Umbilical cord (tissue), 2 donors: ENCODE data around the gene NEBL. TPM values are rescaled to one million over a fixed set of nuclear protein-coding genes. Genes with fewer than 3 reads are reported as not detected.
A peak's percentile ranks its signal among the peaks of the same experiment; 100 is the strongest.
"Not testable (repeated sequence)": the region's sequence is repeated elsewhere in the genome, so short reads cannot be mapped to it uniquely, and the experiment has no call there.

Experiments used
- DNase-seq: peaks from one replicate; pipeline ENCODE4 v3.0.0-alpha.2; 2015; ENCODE audit warnings: low spot score
- total RNA-seq: library from RNA; depleted of rRNA; stranded (reverse); fragments of >200 nt; gene quantifications from one replicate; pipeline ENCODE4 v1.2.3, GENCODE V29; 2014; ENCODE audit warnings: low replicate concordance; ENCODE audit not compliant: insufficient read depth

The NEBL gene
- total RNA-seq, result 30.6 TPM

- peak; percentile 82 for DNase-seq
These were observed at the start of gene NEBL for GRCh38 chr10:20897146-20897825. Gene NEBL (minus strand): TSS chr10:20897311. CDS start chr10:20897205, 106 bp downstream.

- DNase-seq, result no peak
These were observed 48.6 kb upstream of the NEBL start for GRCh38 chr10:20945546-20946332.

GRCh38 chr10:20944789-20945502 lies 47.8 kb upstream of the NEBL start:
- DNase-seq, result no peak

- DNase-seq, result not testable (repeated sequence)
These were observed 42.3 kb upstream of the NEBL start for GRCh38 chr10:20939414-20939813.

DNA sequence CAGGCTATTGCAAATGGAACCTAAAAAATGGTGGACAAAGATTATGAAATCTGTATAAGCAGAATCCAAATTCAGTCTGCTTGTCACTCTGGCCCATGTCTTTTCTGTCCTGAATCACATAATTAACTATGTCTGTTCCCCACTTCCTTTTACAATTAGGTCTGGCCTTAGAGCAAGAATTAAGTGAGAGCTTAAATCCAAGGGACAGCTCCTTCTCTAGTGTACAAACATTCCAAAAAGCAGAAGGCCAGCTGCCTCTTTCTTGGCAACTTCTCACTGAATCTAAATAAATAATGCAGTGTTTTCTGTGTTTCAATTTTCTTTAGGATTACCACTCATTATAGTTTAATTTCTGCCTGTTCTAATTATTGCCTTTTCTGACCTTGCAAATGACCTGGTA lies 39.3 kb upstream of the NEBL start:
- DNase-seq, result no peak

DNA sequence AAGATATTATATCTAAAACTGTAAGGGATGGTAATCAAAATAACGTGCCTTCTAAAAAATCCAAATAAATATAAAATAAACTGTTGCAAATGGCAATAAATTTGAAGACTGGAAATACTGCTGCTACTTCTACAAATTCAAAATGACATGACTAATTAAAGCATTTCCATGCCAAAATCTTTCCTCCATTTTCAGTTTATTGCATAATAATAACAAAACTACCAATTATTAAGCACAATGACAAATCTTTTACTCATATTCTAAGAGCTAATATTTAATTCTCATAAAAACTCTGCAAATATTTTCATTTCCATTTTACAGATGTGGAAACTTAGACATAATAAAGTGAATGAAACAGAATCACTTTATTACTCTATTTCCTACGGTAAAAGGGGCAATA lies 38.8 kb upstream of the NEBL start:
- no peak for DNase-seq

DNA sequence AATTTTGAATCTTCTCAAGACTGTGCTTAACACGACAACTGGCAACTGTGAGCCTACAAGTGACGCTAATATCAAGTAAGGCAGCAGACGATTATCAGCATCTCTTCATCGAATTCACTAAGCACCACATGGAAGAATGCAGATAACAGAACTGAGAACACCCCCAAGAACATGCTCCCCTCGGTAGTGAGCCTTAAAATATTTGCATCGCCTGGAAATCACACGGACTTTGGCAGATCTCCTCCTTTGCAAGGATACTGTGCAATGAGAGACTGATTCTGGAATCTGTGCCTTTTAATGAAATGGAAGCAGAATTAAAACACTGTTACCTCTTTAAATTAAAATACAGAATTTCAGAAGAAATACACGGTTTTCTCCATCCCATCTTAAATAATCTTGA lies 38.2 kb upstream of the NEBL start:
- no peak for DNase-seq

GRCh38 chr10:20933705-20934104 lies 36.6 kb upstream of the NEBL start:
- no peak for DNase-seq

GRCh38 chr10:20932606-20933126 lies 35.6 kb upstream of the NEBL start:
- no peak for DNase-seq

DNA sequence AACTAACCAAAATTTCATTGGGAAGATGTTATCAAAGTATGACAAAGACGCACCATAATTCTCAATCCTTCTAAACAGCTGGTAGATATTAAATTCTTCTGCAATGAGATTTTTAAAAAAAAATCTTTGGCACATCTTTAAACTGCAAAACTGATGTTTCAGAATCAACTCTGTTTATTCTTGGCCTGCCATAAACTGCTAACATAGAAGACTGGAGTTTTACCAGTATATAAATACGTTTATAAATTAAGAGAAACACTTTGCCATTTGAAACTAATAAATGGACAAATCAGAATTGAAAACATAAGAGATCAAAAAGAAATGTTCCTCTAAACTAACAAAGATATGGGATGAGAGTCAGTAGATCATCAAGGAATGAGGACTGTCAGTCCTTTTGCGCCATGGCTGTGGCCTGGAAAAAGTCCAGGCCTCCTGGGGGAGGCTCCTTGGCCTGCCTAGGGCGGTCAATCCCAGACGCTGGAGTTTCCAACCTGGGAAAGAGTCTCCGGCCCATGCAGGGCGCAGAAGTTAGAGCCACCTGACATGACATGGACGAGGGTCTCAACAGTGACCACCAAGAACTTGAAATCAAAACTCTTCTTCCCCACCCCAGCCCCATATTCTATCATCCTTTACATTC lies 34.2 kb upstream of the NEBL start:
- no peak for DNase-seq

DNA sequence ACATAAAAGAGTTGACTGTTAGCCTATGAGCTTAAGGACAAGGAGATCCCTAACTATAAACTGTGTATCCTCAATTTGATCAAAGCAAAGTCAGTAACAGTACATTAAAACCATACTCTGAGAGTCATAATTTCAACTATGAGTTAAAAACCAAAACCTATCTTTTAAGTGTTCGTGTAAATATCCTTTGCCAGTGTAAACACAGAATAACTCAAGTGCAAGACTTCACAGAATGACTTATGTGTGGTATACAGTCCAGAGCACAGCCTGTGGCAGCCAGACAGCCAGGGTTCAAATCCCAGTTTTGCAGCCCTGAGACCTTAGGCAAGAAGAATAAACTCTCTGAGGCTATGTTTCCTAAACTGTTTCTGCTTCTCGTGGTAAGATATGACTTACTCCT lies 30.3 kb upstream of the NEBL start:
- DNase-seq, result no peak

DNA sequence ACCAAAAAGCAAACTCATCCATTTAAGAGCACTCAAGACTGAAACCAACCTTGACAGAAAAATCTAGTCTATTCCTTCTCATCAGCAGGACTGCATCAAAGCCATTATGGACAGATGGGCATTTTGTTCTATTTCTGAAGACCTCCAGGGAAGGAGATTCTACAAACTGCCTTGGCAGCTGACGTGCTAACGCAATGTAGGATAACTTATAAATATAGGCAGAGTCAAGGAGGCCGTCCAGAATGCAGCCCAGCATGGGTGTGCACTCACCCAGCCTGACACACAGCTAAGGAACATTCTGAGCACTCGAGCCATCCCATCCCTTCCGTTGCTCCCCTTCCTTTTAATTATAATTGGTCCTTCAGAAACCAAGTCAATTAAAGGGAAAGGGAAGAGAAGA lies 25.3 kb upstream of the NEBL start:
- DNase-seq, result no peak

DNA sequence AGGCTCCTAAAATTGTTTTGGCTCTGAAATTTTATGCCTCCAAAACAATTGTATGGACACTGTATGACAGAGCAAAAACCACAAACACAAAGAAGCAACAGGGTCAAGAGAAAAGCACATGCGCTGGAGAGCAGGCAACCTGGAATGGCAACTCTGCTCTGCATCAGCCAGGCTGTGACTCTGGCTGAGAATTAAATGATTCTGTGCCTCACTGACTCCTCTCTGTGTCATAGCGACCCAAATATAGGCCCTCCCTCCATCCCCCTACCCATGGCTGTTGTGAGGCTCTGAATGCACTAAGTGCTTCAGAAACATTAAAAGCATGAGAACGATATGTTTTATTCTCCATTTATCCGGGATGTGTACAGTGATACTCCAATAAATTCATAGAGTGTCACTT lies 24.9 kb upstream of the NEBL start:
- DNase-seq, result no peak

DNA sequence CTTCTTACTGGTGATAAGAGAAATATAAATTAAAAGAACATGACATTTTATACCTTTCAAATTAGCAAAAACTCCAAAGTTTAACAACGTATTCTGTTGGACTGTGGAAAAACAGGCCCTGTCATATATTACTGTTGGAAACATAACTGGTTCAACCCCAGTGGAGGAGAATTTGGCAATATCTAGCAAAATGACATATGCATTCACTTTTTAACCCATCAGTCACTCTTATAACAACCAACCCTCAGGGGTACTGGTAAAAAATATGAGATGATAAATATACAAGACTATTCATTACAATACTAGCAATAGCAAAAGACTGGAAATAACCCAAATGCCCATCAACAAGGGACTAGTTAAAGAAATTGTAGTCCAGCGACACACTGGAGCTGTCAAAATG lies 22.9 kb upstream of the NEBL start:
- no peak for DNase-seq

DNA sequence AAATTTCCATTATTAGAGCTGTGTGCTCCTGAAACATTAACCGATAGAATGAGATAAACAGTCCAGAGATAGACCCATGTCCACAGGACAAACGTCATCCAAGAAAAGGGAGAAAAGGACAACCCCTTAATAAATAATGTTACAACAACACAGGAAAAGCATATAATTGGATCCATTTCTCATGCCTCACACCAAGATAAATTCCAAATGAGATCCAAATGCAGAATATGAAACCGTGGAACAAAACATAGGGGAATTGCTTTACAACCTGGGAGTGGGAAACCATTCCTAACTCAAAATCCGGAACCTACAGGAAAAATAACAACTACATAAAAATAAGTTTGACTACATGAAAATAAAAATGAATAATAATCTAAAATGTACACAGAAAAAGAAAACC lies 22.4 kb upstream of the NEBL start:
- no peak for DNase-seq

DNA sequence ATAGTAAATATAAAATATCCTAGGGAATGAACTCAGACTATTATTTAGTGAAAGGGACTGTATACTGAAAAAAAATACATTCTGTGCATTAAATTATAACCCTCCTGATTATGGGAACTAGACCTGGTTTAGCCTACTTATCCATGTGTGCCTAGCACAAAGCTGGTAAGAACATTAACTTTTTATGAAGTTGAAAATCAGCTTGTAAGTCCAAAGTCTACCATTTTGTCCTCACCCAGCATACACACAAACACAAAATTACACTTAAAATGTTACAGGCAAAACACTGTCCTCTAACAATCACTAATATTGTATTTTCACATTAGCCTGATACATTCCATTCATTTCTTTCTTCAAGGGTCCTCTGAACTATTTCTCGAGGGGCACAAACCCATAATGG lies 19.9 kb upstream of the NEBL start:
- no peak for DNase-seq

DNA sequence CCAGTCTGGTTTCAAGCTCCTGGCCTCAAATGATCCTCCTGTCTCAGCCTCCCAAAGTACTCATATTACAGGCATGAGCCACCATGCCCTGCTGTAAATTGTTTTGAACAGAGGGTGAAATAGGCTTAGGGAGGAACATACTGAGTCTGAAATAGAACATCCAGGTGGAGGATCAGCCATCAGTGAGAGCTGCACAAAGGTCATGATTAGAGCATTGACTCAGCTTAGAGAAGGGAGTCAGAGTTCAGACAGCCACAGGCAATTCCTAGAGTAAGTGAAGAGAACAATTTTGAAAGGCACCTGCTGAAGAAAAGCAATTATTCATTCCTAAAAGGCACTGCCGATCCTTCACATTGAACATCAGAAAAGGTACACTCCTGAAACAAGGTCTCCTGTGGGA lies 15.9 kb upstream of the NEBL start:
- no peak for DNase-seq

DNA sequence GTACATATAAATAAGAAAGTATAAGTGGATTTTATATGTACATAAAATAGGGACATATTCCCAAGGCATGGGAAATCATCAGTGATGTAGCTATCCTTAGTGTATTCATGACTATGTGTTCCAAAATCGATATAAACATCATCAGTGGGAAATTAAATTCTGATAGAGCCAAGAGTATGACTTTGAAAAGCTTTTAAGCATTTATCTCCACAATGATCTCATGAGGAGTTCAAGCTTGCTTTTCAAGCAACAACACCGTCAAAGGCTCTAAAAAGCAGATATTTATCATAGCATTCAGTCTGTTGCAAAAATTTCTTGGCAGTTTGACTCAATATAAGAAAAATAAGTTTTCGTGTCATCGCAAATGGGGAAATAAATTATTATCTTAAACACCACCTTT lies 14.5 kb upstream of the NEBL start:
- DNase-seq, result no peak

DNA sequence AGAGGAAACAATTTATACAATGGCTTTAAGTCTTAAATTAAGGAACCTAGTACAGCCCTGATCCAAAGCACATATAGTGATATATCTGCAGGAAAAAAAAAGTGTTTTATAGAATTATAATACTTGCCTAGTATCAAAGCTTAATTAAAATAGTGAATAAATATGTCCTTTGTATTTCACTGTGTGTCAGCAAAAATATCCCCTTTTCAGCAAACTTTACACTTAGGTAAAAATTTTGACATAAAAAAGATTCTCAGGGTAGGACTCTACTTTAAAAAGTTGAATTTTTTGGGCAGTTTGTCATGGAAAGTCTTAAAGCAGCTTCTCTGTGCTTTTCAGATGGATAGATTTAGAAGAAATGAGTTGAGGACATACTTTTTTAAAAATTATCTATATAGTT lies 12.7 kb upstream of the NEBL start:
- no peak for DNase-seq

GRCh38 chr10:20908391-20908790 lies 11.3 kb upstream of the NEBL start:
- no peak for DNase-seq

DNA sequence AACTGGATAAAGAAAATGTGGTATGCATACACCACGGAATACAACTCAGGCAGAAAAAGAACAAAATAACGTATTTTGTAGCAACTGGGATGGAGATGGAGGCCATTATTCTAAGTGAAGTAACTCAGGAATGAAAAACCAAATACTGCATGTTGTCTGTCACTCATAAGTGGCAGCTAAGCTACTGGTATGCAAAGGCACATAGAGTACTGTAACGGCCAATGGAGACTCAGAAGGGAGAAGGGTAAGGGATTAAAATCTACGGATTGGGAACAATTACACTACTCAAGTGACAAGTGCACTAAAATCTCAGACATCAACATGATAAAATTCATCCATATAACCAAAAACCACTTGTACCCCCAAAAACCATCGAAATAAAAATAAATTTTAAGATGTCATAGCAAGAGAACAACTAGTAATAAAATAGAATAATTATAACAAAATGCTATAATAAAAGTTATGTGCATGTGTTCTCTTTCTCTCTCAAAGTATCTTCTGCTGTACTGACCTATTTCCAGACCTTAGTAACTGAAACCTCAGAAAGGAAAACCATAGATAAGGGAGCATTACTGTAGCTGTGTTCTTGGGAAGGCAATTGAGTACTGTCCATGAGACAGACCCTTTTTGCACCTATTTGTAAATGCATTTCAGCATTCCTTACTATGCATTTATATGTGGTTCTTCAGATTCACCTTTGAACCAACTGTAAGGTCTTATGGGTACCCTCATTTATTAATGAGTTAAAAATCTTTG lies 6.7 kb upstream of the NEBL start:
- DNase-seq, result no peak
